K562 (cell line): Measurements from ENCODE around the gene DYRK1A. TPM values are rescaled to one million over a fixed set of nuclear protein-coding genes. Genes with fewer than 3 reads are reported as not detected.
A peak's percentile ranks its signal among the peaks of the same experiment; 100 is the strongest.

Experiments
- C11orf30 ChIP-seq: fragments of 450-650 bp; IDR thresholded peaks from 2 replicates; pipeline ENCODE4 v1.6.1; 2016; ENCODE audit warnings: low read depth, mild to moderate bottlenecking
- CEBPB ChIP-seq: fragments of 450-650 bp; IDR thresholded peaks from 2 replicates; pipeline ENCODE4 v1.6.1; 2016; ENCODE audit warnings: missing genetic modification characterization, missing compliant biosample characterization
- CXXC5 ChIP-seq: fragments of 250-450 bp; sonication (Bioruptor Pico); IDR thresholded peaks from 2 replicates; pipeline ENCODE4 v1.8.0; 2022; ENCODE audit warnings: inconsistent platforms, mild to moderate bottlenecking, moderate library complexity
- ZNF24 ChIP-seq: fragments of 450-650 bp; IDR thresholded peaks from 2 replicates; pipeline ENCODE4 v1.6.1; 2016
- ZNF75A ChIP-seq: fragments of 450-650 bp; formaldehyde crosslinking; IDR thresholded peaks from 2 replicates; pipeline ENCODE4 v1.4.0; 2020; ENCODE audit warnings: mild to moderate bottlenecking
- polyA plus RNA-seq, 8 experiments: library from polyadenylated mRNA; depleted of rRNA in 4 of 8; stranded (reverse) in 5 of 8; unstranded in 3 of 8; fragments of >200 nt; fragmentation: Nextera tagmentation in 2 of 8; fragmentation: Illumina TruSeq in 1 of 8; extraction: Ambion mirVana in 2 of 8; extraction: Trizol in 1 of 8; gene quantifications; 2 replicates each; pipeline versions ENCODE4 v1.2.1 to v1.2.3, GENCODE V29; 2011 to 2014; ENCODE audit warnings: inconsistent platforms in 1 of 8, missing spikeins in 1 of 8
- total RNA-seq, 7 experiments: library from RNA; depleted of rRNA in 6 of 7; stranded (reverse); fragments of >200 nt in 6 of 7; fragmentation: Illumina TruSeq in 2 of 7; extraction: Trizol in 2 of 7; gene quantifications; 2 replicates each; pipeline versions ENCODE4 v1.2.1 to v1.2.3, GENCODE V29; 2011 to 2021; ENCODE audit warnings: low replicate concordance in 1 of 7
- TF ChIP-seq, protein P1 (sequence below), 2 experiments: fragments of 450-650 bp; formaldehyde crosslinking in 1 of 2; IDR thresholded peaks; 2 replicates each; pipeline versions ENCODE4 v1.4.0 to v1.6.1; 2014 to 2020; ENCODE audit warnings: mild to moderate bottlenecking in 2 of 2, borderline replicate concordance in 1 of 2, low read depth in 1 of 2
- TF ChIP-seq, protein P2 (sequence below), 2 experiments: fragments of 150-350 bp in 1 of 2; IDR thresholded peaks; 2 replicates each; pipeline ENCODE4 v1.6.1; 2012 to 2016; ENCODE audit warnings: low read depth in 2 of 2, low read length in 2 of 2, mild to moderate bottlenecking in 1 of 2, moderate library complexity in 1 of 2
- TF ChIP-seq, protein P3 (sequence below): sonication (generic); formaldehyde crosslinking; IDR thresholded peaks from 2 replicates; pipeline ENCODE4 v1.8.0; 2022; ENCODE audit warnings: mild to moderate bottlenecking, missing genetic modification reagents
- TF ChIP-seq, protein P4 (sequence below): fragments of 450-650 bp; IDR thresholded peaks from 2 replicates; pipeline ENCODE4 v1.7.1; 2018; ENCODE audit warnings: mild to moderate bottlenecking, low read depth; ENCODE audit not compliant: partially characterized antibody

The DYRK1A gene
- total and polyA plus RNA-seq, 9 of the 15 experiments (the other 6 are each of a cell fraction or from before 2014, with no cell fraction given) = 3.7 to 64.8 (median 42.3) TPM

DNA sequence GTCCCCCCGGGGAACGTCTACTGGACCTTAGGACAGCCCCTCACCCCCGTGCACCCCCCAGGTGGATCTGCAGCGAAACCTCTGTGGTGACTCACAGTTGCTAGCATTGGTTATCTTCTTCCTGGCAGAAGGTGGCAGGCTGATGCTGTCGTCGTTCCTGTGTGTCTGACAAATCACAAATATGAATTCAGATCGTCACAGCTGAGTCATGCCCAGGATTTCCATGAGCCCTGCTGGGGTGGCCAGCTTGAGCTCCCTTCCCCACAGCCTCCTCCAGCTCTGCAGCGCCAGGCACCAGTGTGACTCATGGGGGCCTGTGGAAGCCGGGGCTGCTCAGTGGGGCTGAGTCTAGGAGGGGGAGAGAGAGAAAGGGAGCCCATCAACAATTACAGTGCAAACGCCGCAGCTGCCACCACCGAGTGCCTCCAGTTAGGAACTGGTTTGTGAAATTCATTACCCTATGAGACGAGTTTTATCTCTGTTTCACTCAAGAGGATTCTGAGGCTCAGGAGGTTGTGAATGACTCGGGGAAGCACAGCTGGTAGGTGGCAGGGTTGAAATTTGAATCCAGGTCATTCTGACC lies 197.9 kb downstream of the DYRK1A start (continued):
- TF ChIP-seq, protein P1, sequence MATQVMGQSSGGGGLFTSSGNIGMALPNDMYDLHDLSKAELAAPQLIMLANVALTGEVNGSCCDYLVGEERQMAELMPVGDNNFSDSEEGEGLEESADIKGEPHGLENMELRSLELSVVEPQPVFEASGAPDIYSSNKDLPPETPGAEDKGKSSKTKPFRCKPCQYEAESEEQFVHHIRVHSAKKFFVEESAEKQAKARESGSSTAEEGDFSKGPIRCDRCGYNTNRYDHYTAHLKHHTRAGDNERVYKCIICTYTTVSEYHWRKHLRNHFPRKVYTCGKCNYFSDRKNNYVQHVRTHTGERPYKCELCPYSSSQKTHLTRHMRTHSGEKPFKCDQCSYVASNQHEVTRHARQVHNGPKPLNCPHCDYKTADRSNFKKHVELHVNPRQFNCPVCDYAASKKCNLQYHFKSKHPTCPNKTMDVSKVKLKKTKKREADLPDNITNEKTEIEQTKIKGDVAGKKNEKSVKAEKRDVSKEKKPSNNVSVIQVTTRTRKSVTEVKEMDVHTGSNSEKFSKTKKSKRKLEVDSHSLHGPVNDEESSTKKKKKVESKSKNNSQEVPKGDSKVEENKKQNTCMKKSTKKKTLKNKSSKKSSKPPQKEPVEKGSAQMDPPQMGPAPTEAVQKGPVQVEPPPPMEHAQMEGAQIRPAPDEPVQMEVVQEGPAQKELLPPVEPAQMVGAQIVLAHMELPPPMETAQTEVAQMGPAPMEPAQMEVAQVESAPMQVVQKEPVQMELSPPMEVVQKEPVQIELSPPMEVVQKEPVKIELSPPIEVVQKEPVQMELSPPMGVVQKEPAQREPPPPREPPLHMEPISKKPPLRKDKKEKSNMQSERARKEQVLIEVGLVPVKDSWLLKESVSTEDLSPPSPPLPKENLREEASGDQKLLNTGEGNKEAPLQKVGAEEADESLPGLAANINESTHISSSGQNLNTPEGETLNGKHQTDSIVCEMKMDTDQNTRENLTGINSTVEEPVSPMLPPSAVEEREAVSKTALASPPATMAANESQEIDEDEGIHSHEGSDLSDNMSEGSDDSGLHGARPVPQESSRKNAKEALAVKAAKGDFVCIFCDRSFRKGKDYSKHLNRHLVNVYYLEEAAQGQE (IDR thresholded peaks at IDR 0.05; ENCODE audit: borderline replicate concordance) = peak; percentile 40; the same call in 1 of the 2 replicates
- TF ChIP-seq, protein P1 (CRISPR knock-in tag; IDR thresholded peaks at IDR 0.05; ENCODE audit: low read depth) = no peak
- TF ChIP-seq CEBPB (tag) (no peak), C11orf30 (peak; percentile 86), CXXC5 (CRISPR knock-in tag) (no peak), ZNF75A (CRISPR knock-in tag) (no peak), ZNF24 (no peak)
- TF ChIP-seq, protein P2, sequence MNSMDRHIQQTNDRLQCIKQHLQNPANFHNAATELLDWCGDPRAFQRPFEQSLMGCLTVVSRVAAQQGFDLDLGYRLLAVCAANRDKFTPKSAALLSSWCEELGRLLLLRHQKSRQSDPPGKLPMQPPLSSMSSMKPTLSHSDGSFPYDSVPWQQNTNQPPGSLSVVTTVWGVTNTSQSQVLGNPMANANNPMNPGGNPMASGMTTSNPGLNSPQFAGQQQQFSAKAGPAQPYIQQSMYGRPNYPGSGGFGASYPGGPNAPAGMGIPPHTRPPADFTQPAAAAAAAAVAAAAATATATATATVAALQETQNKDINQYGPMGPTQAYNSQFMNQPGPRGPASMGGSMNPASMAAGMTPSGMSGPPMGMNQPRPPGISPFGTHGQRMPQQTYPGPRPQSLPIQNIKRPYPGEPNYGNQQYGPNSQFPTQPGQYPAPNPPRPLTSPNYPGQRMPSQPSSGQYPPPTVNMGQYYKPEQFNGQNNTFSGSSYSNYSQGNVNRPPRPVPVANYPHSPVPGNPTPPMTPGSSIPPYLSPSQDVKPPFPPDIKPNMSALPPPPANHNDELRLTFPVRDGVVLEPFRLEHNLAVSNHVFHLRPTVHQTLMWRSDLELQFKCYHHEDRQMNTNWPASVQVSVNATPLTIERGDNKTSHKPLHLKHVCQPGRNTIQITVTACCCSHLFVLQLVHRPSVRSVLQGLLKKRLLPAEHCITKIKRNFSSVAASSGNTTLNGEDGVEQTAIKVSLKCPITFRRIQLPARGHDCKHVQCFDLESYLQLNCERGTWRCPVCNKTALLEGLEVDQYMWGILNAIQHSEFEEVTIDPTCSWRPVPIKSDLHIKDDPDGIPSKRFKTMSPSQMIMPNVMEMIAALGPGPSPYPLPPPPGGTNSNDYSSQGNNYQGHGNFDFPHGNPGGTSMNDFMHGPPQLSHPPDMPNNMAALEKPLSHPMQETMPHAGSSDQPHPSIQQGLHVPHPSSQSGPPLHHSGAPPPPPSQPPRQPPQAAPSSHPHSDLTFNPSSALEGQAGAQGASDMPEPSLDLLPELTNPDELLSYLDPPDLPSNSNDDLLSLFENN (IDR thresholded peaks at IDR 0.05; ENCODE audit: low read depth in 2 of 2, low read length in 2 of 2) = peak in 1 of 2 experiments; percentile 10; a peak in 1 of 4 replicates
- TF ChIP-seq, protein P3, sequence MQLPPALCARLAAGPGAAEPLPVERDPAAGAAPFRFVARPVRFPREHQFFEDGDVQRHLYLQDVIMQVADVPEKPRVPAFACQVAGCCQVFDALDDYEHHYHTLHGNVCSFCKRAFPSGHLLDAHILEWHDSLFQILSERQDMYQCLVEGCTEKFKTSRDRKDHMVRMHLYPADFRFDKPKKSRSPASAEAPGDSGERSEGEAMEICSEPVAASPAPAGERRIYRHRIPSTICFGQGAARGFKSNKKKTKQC (CRISPR knock-in tag) = no peak
- TF ChIP-seq, protein P4, sequence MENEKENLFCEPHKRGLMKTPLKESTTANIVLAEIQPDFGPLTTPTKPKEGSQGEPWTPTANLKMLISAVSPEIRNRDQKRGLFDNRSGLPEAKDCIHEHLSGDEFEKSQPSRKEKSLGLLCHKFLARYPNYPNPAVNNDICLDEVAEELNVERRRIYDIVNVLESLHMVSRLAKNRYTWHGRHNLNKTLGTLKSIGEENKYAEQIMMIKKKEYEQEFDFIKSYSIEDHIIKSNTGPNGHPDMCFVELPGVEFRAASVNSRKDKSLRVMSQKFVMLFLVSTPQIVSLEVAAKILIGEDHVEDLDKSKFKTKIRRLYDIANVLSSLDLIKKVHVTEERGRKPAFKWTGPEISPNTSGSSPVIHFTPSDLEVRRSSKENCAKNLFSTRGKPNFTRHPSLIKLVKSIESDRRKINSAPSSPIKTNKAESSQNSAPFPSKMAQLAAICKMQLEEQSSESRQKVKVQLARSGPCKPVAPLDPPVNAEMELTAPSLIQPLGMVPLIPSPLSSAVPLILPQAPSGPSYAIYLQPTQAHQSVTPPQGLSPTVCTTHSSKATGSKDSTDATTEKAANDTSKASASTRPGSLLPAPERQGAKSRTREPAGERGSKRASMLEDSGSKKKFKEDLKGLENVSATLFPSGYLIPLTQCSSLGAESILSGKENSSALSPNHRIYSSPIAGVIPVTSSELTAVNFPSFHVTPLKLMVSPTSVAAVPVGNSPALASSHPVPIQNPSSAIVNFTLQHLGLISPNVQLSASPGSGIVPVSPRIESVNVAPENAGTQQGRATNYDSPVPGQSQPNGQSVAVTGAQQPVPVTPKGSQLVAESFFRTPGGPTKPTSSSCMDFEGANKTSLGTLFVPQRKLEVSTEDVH = no peak
